ENCODE measurements around the gene ELF4.

DNA sequence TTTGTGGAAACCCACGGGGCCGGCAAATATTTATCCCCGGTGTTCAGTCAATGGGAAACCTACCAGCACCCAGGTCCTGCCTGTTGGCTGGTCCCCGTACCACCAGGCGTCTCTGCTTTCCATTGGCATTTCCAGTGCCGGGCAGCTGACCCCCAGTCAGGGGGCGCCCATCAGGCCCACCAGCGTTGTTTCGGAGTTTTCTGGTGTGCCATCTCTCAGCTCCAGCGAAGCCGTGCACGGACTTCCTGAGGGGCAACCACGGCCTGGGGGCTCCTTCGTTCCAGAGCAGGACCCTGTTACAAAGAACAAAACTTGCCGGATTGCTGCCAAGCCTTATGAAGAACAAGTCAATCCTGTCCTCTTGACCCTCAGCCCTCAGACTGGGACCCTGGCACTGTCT, 95.1 kb downstream of the ELF4 start:
- TF ChIP-seq EZH2 (IDR thresholded peaks at IDR 0.05; ENCODE audit: borderline replicate concordance, low read depth, low read length, poor library complexity, severe bottlenecking): no peak
- TF ChIP-seq, protein P1, sequence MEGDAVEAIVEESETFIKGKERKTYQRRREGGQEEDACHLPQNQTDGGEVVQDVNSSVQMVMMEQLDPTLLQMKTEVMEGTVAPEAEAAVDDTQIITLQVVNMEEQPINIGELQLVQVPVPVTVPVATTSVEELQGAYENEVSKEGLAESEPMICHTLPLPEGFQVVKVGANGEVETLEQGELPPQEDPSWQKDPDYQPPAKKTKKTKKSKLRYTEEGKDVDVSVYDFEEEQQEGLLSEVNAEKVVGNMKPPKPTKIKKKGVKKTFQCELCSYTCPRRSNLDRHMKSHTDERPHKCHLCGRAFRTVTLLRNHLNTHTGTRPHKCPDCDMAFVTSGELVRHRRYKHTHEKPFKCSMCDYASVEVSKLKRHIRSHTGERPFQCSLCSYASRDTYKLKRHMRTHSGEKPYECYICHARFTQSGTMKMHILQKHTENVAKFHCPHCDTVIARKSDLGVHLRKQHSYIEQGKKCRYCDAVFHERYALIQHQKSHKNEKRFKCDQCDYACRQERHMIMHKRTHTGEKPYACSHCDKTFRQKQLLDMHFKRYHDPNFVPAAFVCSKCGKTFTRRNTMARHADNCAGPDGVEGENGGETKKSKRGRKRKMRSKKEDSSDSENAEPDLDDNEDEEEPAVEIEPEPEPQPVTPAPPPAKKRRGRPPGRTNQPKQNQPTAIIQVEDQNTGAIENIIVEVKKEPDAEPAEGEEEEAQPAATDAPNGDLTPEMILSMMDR (conservative IDR thresholded peaks at IDR 0.05; ENCODE audit: low read depth, low read length): no peak
